SK-N-SH (cell line): ENCODE measurements around the gene PRB2. TPM values are rescaled to one million over a fixed set of nuclear protein-coding genes. Genes with fewer than 3 reads are reported as not detected.

Source experiments
- CTCF ChIA-PET: fragments of 300-600, 350-600 bp; formaldehyde crosslinking; extraction: SDS; loops from one replicate; lab custom pipeline; 2021; lab: Yijun Ruan, JAX
- POLR2A ChIA-PET: fragments of 350-600 bp; sonication (Branson Sonifier 250); formaldehyde crosslinking; extraction: SDS; loops from one replicate; lab custom pipeline; 2020; ENCODE audit warnings: antibody characterized with exemption, inconsistent platforms; lab: Yijun Ruan, JAX
- DNase-seq: peaks from one replicate; pipeline ENCODE4 v3.0.0; 2012
- H2AFZ ChIP-seq: fragments of 200-600 bp; sonication (generic); 2 replicates; pipeline ENCODE4 v1.8.1; 2016; ENCODE audit warnings: antibody characterized with exemption, mild to moderate bottlenecking, low read depth
- H3F3A ChIP-seq: fragments of 200-600 bp; sonication (generic); replicated peaks from 2 replicates; pipeline ENCODE3; 2016; ENCODE audit warnings: antibody characterized with exemption, mild to moderate bottlenecking; ENCODE audit not compliant: insufficient read depth
- H3K27ac ChIP-seq, 2 experiments: fragments of 200-500 bp in 1 of 2; fragments of 200-600 bp in 1 of 2; sonication (Bioruptor generic) in 1 of 2; sonication (generic), shearing (Covaris generic) in 1 of 2; 2 replicates each; pipeline versions ENCODE4 v1.5.1 to v1.6.1; 2014 to 2016; ENCODE audit warnings: low read depth in 2 of 2, inconsistent platforms in 1 of 2, low read length in 1 of 2, mild to moderate bottlenecking in 1 of 2, mixed read lengths in 1 of 2
- H3K27me3 ChIP-seq: fragments of 200-600 bp; sonication (generic), shearing (Covaris generic); 2 replicates; pipeline ENCODE4 v1.6.1; 2016; ENCODE audit warnings: mixed run types; ENCODE audit not compliant: insufficient read depth
- H3K36me3 ChIP-seq, 2 experiments: fragments of 200-500 bp in 1 of 2; fragments of 200-600 bp in 1 of 2; sonication (Bioruptor generic) in 1 of 2; sonication (generic) in 1 of 2; replicated peaks in 1 of 2; 2 replicates each; pipeline versions ENCODE3 to v1.5.1; 2014 to 2016; ENCODE audit warnings: low read length in 1 of 2, mild to moderate bottlenecking in 1 of 2; ENCODE audit not compliant: insufficient read depth in 2 of 2, control insufficient read depth in 1 of 2
- H3K4me1 ChIP-seq, 2 experiments: fragments of 200-500 bp in 1 of 2; fragments of 200-600 bp in 1 of 2; sonication (Bioruptor generic) in 1 of 2; sonication (generic), shearing (Covaris generic) in 1 of 2; 2 replicates each; pipeline versions ENCODE4 v1.5.1 to v1.6.1; 2014 to 2016; ENCODE audit warnings: low read depth in 1 of 2, low read length in 1 of 2, mixed run types in 1 of 2; ENCODE audit not compliant: insufficient read depth in 2 of 2, control insufficient read depth in 1 of 2
- H3K4me2 ChIP-seq: fragments of 200-600 bp; sonication (generic), shearing (Covaris generic); 2 replicates; pipeline ENCODE4 v1.6.1; 2017; ENCODE audit warnings: mixed run types
- H3K4me3 ChIP-seq, 2 experiments: fragments of 200-500 bp in 1 of 2; fragments of 200-600 bp in 1 of 2; sonication (Bioruptor generic) in 1 of 2; sonication (generic), shearing (Covaris generic) in 1 of 2; 2 replicates each; pipeline versions ENCODE4 v1.5.1 to v1.8.1; 2014 to 2016; ENCODE audit warnings: low read depth in 2 of 2, inconsistent platforms in 1 of 2, low read length in 1 of 2, mild to moderate bottlenecking in 1 of 2, mixed read lengths in 1 of 2, moderate library complexity in 1 of 2
- H3K79me2 ChIP-seq: fragments of 200-600 bp; sonication (generic); 2 replicates; pipeline ENCODE4 v1.8.1; 2017; ENCODE audit warnings: mild to moderate bottlenecking; ENCODE audit not compliant: insufficient read depth
- H3K9ac ChIP-seq: fragments of 200-600 bp; sonication (generic); 2 replicates; pipeline ENCODE4 v1.6.1; 2017; ENCODE audit warnings: mixed run types
- H3K9me2 ChIP-seq: fragments of 200-600 bp; sonication (generic); 2 replicates; pipeline ENCODE4 v1.6.1; 2017; ENCODE audit warnings: mixed run types
- H3K9me3 ChIP-seq: fragments of 200-600 bp; sonication (generic); 2 replicates; pipeline ENCODE4 v1.6.1; 2017; ENCODE audit warnings: mixed run types, mild to moderate bottlenecking, moderate library complexity
- H4K20me1 ChIP-seq: fragments of 200-600 bp; sonication (generic); 2 replicates; pipeline ENCODE4 v1.6.1; 2017; ENCODE audit warnings: mild to moderate bottlenecking, mixed run types; ENCODE audit not compliant: insufficient read depth
- CHD2 ChIP-seq: fragments of 150-350 bp; IDR thresholded peaks from 2 replicates; pipeline ENCODE4 v1.6.1; 2018; ENCODE audit warnings: low read length; ENCODE audit not compliant: partially characterized antibody
- FOSL2 ChIP-seq: IDR thresholded peaks from 2 replicates; pipeline ENCODE4 v1.4.0; 2012; ENCODE audit warnings: low read depth, mild to moderate bottlenecking, moderate library complexity, borderline replicate concordance
- RFX5 ChIP-seq: IDR thresholded peaks from 2 replicates; pipeline ENCODE4 v1.6.1; 2012; ENCODE audit warnings: mild to moderate bottlenecking, improper control_type of control experiment, low read length
- SMC3 ChIP-seq: IDR thresholded peaks from 2 replicates; pipeline ENCODE4 v1.6.1; 2012; ENCODE audit warnings: low read depth, low read length, improper control_type of control experiment
- TAF1 ChIP-seq: IDR thresholded peaks from 2 replicates; pipeline ENCODE4 v1.6.1; 2012; ENCODE audit warnings: low read depth, mild to moderate bottlenecking, low read length, moderate library complexity, borderline replicate concordance
- WGBS: methylation state at CpG from one replicate; pipeline ENCODE4 v1.1.6; 2017; ENCODE audit warnings: low lambda C conversion rate; 5-methylcytosine and 5-hydroxymethylcytosine counted together
- polyA plus RNA-seq, 3 experiments: library from polyadenylated mRNA; depleted of rRNA; stranded (reverse); fragments of >200 nt; gene quantifications; 2 replicates each; pipeline ENCODE4 v1.2.3, GENCODE V29; 2012
- TF ChIP-seq, protein P1 (sequence below): IDR thresholded peaks from 2 replicates; pipeline ENCODE4 v1.4.0; 2012; ENCODE audit warnings: low read depth, borderline replicate concordance

PRB2 gene
- polyA plus RNA-seq, 1 of the 3 experiments (the other 2 are of a cell fraction): not detected

DNA sequence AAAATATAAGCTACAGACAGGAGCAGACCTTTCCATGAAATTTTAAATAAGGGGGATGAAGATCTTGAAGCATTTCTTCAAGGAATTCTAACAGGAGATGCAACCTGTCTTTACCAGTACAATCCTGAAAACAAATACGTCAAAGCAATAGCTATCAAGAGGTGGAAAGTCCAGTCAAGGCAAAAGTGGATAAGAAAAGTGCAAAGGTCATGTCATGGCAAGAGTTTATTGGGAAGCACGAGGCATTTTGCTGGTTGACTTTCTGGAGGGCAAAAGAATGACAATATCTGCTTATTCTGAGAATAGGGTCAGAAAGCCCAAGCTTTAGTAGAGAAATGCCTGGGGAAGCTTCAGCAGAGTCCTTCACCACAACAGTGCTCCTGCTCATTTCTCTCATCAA, 50.9 kb downstream of the PRB2 start:
- H4K20me1 ChIP-seq: no peaks in the 10 kb centered on the region
- 2% methylated on average over 2 of the region's 2 CpGs for WGBS
- POLR2A ChIA-PET: no interaction called here
- H3K27ac ChIP-seq: no peak overlapping the region
- H3K9me2 ChIP-seq: no peaks in the 10 kb centered on the region
- no peaks in the 10 kb centered on the region for H3K27me3 ChIP-seq
- H3K4me1 ChIP-seq: no peaks in the 10 kb centered on the region
- no peaks in the 10 kb centered on the region for H3F3A ChIP-seq
- CTCF ChIA-PET: interaction anchor here (0.6 kb wide), 1 partner anchor 1642 kb away, joined by 3 read pairs; no protein-coding TSS in a partner anchor
- H3K9ac ChIP-seq: no peak overlapping the region
- H3K9me3 ChIP-seq: no peaks in the 10 kb centered on the region
- no peak overlapping the region for H2AFZ ChIP-seq
- no peaks in the 10 kb centered on the region for H3K36me3 ChIP-seq
- no peak overlapping the region for H3K4me2 ChIP-seq
- no peak overlapping the region for H3K4me3 ChIP-seq
- H3K79me2 ChIP-seq: no peaks in the 10 kb centered on the region
- no peak for TF ChIP-seq SMC3
- no peak for TF ChIP-seq TAF1
- no peak for TF ChIP-seq CHD2
- TF ChIP-seq FOSL2: no peak
- no peak for TF ChIP-seq RFX5
- TF ChIP-seq, protein P1, sequence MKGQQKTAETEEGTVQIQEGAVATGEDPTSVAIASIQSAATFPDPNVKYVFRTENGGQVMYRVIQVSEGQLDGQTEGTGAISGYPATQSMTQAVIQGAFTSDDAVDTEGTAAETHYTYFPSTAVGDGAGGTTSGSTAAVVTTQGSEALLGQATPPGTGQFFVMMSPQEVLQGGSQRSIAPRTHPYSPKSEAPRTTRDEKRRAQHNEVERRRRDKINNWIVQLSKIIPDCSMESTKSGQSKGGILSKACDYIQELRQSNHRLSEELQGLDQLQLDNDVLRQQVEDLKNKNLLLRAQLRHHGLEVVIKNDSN: no peak
- no peak for DNase-seq

Other genes with a start within 250 kb of the PRB2 start
- gene SMIM10L1, start 224.4 kb downstream of the PRB2 start, polyA plus RNA-seq (2012; rRNA removed): 3.5 and 4.3 TPM in 2 replicates
- gene TAS2R42, start 208.6 kb downstream of the PRB2 start, polyA plus RNA-seq (2012; rRNA removed): not detected in 2 replicates
- not detected in 2 replicates for gene PRB3, start 125.9 kb downstream of the PRB2 start, polyA plus RNA-seq (2012; rRNA removed)
- not detected in 2 replicates for gene PRB4, start 85.1 kb downstream of the PRB2 start, polyA plus RNA-seq (2012; rRNA removed)